GM19397 (cell line): ENCODE data around the gene CDC42BPA.

ENCODE experiments used
- ATAC-seq: cut with Tn5 transposase; IDR thresholded peaks from one replicate; pipeline ENCODE4 v1.9.1; 2021; ENCODE audit warnings: mild to moderate bottlenecking, moderate library complexity; ENCODE audit not compliant: unreplicated experiment

The CDC42BPA gene

GRCh38 chr1:227335242-227336020, 17.1 kb upstream of the CDC42BPA start:
- no peak for ATAC-seq

- no peak for ATAC-seq
These were observed 15.1 kb upstream of the CDC42BPA start for GRCh38 chr1:227333423-227333822.

GRCh38 chr1:227330279-227331076, 12.2 kb upstream of the CDC42BPA start:
- no peak for ATAC-seq

GRCh38 chr1:227328405-227329019, 10.2 kb upstream of the CDC42BPA start:
- no peak for ATAC-seq

GRCh38 chr1:227325156-227325555, 6.9 kb upstream of the CDC42BPA start:
- no peak for ATAC-seq

GRCh38 chr1:227323967-227324268, 5.6 kb upstream of the CDC42BPA start:
- ATAC-seq: no peak

GRCh38 chr1:227323171-227323966, 5.1 kb upstream of the CDC42BPA start:
- no peak for ATAC-seq

- ATAC-seq: no peak
These were observed 4.1 kb upstream of the CDC42BPA start for GRCh38 chr1:227322376-227322775.

GRCh38 chr1:227321035-227321434, 2.7 kb upstream of the CDC42BPA start:
- peak; percentile 40 for ATAC-seq

GRCh38 chr1:227320476-227320875, 2.2 kb upstream of the CDC42BPA start:
- ATAC-seq: no peak

- ATAC-seq: no peak
These were observed 738 bp upstream of the CDC42BPA start for GRCh38 chr1:227318853-227319607.

GRCh38 chr1:227317523-227318015, 723 bp downstream of the CDC42BPA start:
- no peak for ATAC-seq

- ATAC-seq: no peak
These were observed 1.3 kb downstream of the CDC42BPA start for GRCh38 chr1:227317011-227317451.

GRCh38 chr1:227316456-227316855, 1.8 kb downstream of the CDC42BPA start:
- no peak for ATAC-seq

GRCh38 chr1:227315629-227316346, 2.5 kb downstream of the CDC42BPA start:
- ATAC-seq: no peak

- no peak for ATAC-seq
These were observed 4.1 kb downstream of the CDC42BPA start for GRCh38 chr1:227314014-227314848.

- ATAC-seq: no peak
These were observed 5.8 kb downstream of the CDC42BPA start for GRCh38 chr1:227312361-227313025.

- ATAC-seq: no peak
These were observed 6.8 kb downstream of the CDC42BPA start for GRCh38 chr1:227311389-227312001.
